ENCODE results near the gene DGAT2L6.
"Not testable (repeated sequence)": the region's sequence is repeated elsewhere in the genome, so short reads cannot be mapped to it uniquely, and the experiment has no call there.

DGAT2L6 gene

GRCh38 chrX:70240751-70241150 lies 63.5 kb downstream of the DGAT2L6 start:
- Histone ChIP-seq H3K9me3 (ENCODE audit: severe bottlenecking) (no peaks in the 10 kb centered on the region), H3K27me3 (ENCODE audit: insufficient read depth, poor library complexity, severe bottlenecking) (no peaks in the 10 kb centered on the region)
- no peak for TF ChIP-seq CTCF (IDR thresholded peaks at IDR 0.05; ENCODE audit: poor library complexity, severe bottlenecking)

GRCh38 chrX:70241501-70241900 lies 64.2 kb downstream of the DGAT2L6 start:
- DNase-seq (ENCODE audit: low spot score): no peak
- Histone ChIP-seq H3K27me3 (ENCODE audit: insufficient read depth, poor library complexity, severe bottlenecking) (no peaks in the 10 kb centered on the region), H3K4me1 (ENCODE audit: insufficient read depth, poor library complexity, severe bottlenecking) (no peaks in the 10 kb centered on the region), H3K4me3 (ENCODE audit: severe bottlenecking) (no peak overlapping the region), H3K27ac (ENCODE audit: poor library complexity, severe bottlenecking) (no peak overlapping the region), H3K9me3 (ENCODE audit: severe bottlenecking) (no peaks in the 10 kb centered on the region), H3K36me3 (ENCODE audit: low read depth) (no peaks in the 10 kb centered on the region)
- ATAC-seq (ENCODE audit: low read depth): no peak
- TF ChIP-seq CTCF (IDR thresholded peaks at IDR 0.05; ENCODE audit: poor library complexity, severe bottlenecking): no peak

More at GRCh38 chrX:70240751-70241150, 63.5 kb downstream of the DGAT2L6 start:
- ATAC-seq (ENCODE audit: low read depth) (no peak), DNase-seq (ENCODE audit: low spot score) (no peak)
- H3K36me3 ChIP-seq (ENCODE audit: low read depth): no peaks in the 10 kb centered on the region
- no peak overlapping the region for H3K4me3 ChIP-seq (ENCODE audit: severe bottlenecking)
- no peak overlapping the region for H3K27ac ChIP-seq (ENCODE audit: poor library complexity, severe bottlenecking)
- no peaks in the 10 kb centered on the region for H3K4me1 ChIP-seq (ENCODE audit: insufficient read depth, poor library complexity, severe bottlenecking)

DNA sequence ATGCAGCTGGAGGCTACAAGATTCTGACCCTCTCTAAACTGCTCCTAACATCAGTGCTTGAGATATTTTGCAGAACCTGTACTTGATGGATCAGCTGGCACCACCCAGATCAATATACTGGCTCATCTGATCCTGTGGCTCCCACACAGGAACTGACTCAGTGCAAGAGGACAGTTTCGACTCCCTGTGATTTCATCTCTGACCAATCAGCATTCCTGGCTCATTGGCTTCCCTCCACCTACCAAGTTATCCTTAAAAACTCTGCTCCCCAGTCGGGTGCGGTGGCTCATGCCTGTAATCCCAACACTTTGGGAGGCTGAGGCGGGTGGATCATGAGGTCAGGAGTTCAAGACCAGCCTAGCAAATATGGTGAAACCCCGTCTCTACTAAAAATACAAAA lies 66.3 kb downstream of the DGAT2L6 start:
- H3K9me3 ChIP-seq (ENCODE audit: severe bottlenecking); H3K4me3 ChIP-seq (ENCODE audit: severe bottlenecking); ATAC-seq (ENCODE audit: low read depth); H3K36me3 ChIP-seq (ENCODE audit: low read depth); H3K27me3 ChIP-seq (ENCODE audit: insufficient read depth, poor library complexity, severe bottlenecking); H3K27ac ChIP-seq (ENCODE audit: poor library complexity, severe bottlenecking); H3K4me1 ChIP-seq (ENCODE audit: insufficient read depth, poor library complexity, severe bottlenecking); DNase-seq (ENCODE audit: low spot score): not testable (repeated sequence)

DNA sequence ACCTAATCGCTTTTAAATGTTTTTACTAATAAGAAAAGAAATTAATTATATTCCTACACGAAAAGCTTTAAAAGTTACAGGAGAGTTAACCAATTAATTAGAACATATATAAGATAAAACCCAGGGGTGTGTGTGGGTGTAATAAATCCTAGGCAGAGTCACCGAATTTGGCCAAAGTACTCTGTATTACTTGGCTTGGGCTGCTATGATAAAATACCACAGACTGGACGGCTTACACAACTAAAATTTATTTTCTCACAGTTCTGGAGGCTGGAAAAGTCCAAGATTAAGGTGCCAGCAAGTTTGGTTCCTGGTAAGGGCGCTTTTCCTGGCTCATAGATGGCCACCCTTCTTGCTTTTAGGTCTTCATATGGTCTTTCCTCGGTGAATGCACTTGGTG lies 67.6 kb downstream of the DGAT2L6 start:
- Histone ChIP-seq H3K27ac (ENCODE audit: poor library complexity, severe bottlenecking) (no peak overlapping the region), H3K4me3 (ENCODE audit: severe bottlenecking) (no peak overlapping the region), H3K4me1 (ENCODE audit: insufficient read depth, poor library complexity, severe bottlenecking) (no peaks in the 10 kb centered on the region), H3K36me3 (ENCODE audit: low read depth) (no peaks in the 10 kb centered on the region), H3K27me3 (ENCODE audit: insufficient read depth, poor library complexity, severe bottlenecking) (no peaks in the 10 kb centered on the region), H3K9me3 (ENCODE audit: severe bottlenecking) (no peaks in the 10 kb centered on the region)
- no peak for ATAC-seq (ENCODE audit: low read depth)
- DNase-seq (ENCODE audit: low spot score): no peak
- TF ChIP-seq CTCF (IDR thresholded peaks at IDR 0.05; ENCODE audit: poor library complexity, severe bottlenecking): no peak

- Histone ChIP-seq H3K27me3 (ENCODE audit: insufficient read depth, poor library complexity, severe bottlenecking) (no peaks in the 10 kb centered on the region), H3K4me3 (ENCODE audit: severe bottlenecking) (no peak overlapping the region), H3K4me1 (ENCODE audit: insufficient read depth, poor library complexity, severe bottlenecking) (peaks cover 2% of the 10 kb centered on the region), H3K27ac (ENCODE audit: poor library complexity, severe bottlenecking) (no peak overlapping the region), H3K36me3 (ENCODE audit: low read depth) (no peaks in the 10 kb centered on the region), H3K9me3 (ENCODE audit: severe bottlenecking) (no peaks in the 10 kb centered on the region)
- no peak for DNase-seq (ENCODE audit: low spot score)
- TF ChIP-seq CTCF (IDR thresholded peaks at IDR 0.05; ENCODE audit: poor library complexity, severe bottlenecking): no peak
- no peak for ATAC-seq (ENCODE audit: low read depth)
These were observed 70.0 kb downstream of the DGAT2L6 start for GRCh38 chrX:70247252-70247651.
